GM19023 (cell line): ENCODE results near the gene COX18.

Source experiments
- ATAC-seq: cut with Tn5 transposase; IDR thresholded peaks from one replicate; pipeline ENCODE4 v1.9.1; 2021; ENCODE audit warnings: mild to moderate bottlenecking, moderate library complexity; ENCODE audit not compliant: unreplicated experiment

The COX18 gene

DNA sequence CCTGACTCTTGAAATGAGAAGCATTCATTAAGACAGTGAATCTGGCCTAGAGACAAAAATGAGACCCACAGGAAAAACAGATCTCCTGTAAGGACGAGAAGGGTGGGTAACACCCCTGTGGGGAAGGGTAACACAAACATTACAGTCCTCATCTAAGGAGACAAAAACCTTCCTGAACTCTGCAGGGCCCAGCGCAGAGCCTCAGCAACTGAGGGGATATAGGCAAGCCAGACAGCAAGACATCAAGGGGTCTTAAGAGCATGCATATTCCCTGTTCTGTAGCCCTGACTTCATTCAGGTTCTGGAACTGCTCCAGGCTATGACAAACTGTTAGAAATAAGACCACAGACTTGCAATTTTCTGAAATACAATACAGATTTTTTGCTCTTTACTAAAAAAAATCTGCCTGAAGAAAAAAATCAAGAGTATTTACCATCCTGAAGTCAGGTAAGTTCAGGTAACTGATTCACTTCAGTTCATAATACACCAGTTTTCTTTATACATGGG lies 15.5 kb downstream of the COX18 start:
- no peak for ATAC-seq

DNA sequence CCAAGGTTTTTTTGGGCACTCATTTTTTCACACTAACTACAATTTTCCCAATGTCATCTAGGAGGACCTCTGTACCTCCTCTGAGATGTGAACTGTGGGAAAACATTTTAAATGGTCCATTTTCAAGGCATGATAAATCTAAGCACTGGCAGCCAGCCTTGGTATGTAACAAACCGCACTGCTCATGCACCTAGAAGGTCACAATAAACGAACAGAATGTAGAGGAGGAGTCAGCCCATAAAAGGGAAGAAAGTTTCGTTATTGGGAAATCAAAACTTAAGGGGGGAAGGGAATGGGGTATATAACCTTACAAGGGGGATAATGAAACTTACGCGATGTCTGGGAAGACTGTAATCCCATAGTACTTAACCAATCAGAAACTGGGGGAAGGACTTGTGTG lies 16.4 kb downstream of the COX18 start:
- ATAC-seq: no peak

DNA sequence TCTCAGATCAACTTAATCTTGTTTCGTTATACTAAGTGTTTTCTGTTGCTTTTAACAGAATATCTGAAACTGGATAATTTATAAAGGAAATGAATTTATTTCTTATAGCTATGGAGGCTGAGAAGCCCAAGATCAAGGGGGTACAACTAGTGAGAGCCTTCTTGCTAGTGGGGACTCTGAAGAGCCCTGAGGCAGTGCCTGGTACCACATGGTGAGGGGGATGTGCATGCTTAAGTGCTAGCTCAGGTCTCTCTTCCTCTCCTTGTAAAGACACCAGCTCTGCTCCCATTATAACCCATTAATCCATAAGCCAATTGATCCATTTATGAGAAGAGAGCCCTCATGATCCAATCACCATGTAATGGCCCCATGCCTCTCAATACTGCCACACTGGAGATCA lies 17.9 kb downstream of the COX18 start:
- no peak for ATAC-seq

DNA sequence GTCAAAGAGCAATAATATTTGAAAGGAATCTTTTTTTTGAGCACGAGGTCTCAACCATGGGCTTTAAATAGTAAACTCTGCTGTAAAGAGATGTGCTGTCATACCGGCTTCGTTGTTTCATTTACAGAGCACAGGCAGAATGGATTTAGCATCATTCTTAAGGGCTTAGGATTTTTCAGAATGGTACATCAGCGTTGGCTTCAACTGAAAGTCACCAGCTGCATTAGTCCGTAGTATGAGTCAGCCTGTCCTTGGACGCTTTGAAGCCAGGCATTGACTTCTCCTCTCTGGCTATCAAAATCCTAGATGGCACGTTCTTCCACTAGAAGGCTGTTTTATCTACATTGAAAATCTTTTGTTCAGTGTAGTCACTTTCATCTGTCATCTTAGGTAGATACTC lies 23.6 kb downstream of the COX18 start:
- no peak for ATAC-seq

DNA sequence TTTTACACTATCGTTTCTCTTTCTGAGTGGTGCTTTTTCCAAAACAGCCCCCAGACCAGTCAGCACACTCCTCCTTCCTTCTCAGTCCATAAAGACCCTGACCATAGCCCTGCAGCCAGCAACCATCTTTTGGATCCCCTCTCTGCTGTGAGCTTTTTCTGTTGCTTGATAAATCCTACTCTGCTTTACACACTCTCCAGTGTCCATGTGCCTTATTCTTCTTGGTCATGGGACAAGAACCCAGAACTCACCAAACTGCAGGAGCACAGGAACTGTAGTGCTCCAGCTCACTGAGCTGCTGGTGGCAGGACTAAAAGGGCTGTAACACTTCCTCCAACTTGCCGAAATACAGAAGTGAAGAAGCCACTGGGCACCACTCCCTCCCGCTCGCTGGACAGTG lies 32.5 kb downstream of the COX18 start:
- no peak for ATAC-seq

DNA sequence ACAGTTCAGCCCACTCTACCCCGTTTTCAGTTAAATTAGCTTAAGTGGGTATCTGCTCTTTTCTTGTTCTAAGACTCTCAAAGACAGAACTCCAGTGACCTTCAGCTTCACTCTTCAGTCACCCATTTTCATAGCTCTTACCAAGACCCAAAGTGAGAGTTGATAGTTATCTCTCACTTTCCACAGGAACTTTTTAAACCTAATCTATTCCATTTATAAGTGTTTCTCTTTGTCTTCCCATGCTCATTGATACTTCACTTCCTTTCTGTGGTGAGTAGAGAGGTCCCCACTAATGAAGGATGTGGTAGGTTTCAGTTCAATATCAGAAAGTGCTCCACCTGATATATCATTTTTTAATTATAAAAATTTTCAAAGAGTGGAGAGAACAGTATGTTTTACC lies 33.4 kb downstream of the COX18 start:
- ATAC-seq: no peak

DNA sequence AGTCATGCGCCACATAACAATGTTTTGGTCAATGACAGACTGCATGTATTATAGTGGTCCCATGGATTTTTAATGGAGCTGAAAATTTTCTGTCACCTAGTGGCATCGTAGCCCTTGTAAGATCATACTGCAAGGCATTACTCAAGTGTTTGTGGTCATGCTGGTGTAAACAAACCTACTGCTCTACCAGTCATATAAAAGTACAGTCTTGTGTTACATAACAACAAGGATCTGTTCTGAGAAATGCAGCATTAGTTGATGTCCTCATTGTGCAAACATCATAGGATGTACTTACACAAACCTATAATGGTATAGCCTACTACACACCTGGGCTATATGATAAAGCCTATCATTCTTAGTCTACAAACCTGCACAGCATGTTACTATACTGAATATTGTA lies 34.6 kb downstream of the COX18 start:
- no peak for ATAC-seq

DNA sequence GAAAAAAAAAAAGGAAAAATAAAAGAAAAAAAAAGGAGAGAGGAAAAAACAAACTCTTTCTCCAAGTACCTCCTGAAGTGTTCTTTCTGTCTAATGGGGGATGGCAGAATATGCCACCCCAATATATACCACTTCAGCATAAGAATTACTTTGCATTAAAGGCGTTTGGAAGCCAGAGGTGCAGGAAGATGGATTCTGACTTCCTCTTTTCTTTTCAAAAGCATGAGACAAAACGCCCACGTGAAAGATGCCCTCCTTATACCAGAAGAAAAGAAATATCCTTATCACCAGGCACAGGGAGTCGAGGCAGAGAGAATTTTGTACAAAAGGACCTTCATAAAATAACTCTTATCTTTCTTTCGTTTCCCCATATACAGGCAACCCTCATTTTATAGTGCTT lies 40.9 kb downstream of the COX18 start:
- no peak for ATAC-seq

DNA sequence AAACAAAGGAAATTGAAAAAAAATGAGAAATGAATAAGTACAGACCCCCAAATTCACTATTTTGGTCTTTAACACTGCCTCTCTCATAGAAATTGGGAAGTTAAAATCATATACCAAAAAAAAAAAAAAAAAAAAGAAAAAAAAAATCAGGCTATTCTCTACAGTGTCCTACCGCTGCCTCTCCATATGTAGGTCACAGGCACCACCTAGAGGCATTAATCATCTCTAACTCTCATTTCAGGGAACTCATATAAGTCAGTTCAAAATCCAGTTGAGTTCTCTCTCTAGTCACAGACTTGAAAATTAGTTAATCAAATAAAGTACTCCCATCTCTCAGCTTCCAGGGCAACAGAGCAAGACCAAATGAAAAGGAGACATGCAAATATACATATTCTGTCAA lies 47.9 kb downstream of the COX18 start:
- no peak for ATAC-seq

DNA sequence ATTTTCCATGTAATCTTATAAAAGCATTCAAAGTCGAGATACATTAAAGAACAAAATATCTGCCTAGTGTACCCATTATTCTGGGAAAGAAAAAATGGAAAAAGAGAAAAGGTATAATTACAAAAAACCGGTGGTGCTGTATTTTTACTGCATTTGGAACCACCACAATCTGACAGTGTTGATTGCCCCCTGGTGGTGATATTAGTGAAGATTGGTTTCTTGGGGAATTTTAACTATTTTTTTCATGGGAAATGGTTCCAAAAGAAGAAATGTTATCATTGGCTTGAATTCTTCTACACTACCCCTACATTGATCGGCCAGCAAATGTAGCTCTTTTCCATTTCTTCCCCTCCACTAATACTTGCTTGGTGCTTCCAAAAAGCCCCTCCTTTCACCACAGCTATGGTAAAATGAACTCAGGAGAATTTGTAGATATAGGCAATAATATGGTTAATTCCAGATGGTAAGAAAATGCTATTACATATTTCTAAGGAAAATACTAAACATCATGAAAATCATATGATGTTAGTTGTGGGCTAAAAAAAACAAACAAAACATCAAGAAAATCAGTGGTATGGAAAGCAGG lies 50.0 kb downstream of the COX18 start:
- no peak for ATAC-seq

DNA sequence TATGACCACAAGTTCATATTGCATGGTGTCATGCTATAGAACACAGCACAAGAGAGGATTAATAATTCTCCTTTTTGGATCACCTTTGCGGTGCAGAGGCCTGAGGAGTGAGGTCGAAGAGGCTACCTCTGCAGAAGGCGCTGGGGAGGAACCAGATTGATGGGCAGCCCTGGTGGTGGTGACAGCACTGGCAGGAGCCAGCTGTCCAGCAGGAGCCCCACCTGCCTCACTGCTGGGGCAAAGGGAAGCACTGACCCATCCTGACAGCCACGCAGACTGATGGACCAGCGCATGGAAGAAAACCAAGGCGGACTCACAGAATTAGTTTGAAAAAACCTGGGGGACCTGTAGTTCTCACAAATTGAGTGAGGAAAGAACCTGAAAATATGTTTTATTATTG lies 50.9 kb downstream of the COX18 start:
- ATAC-seq: no peak

DNA sequence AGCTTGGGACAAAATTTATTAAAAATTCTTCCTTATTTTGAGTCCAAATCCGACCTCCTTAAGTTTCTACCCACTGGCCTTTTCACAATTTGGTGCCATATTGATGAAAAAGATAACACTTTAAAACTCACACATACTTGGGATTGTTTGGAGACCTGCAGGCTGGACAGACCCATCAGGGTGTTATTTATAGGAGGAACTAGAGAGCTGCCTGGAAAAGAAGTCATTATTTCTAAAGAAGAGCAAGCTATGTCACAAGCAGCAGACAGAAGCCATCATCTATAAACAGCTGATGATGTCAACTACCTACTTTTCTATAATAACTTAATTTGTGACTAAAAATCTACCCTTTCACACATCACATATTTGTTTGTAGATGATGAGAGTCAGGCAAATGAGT lies 56.2 kb downstream of the COX18 start:
- ATAC-seq: no peak

DNA sequence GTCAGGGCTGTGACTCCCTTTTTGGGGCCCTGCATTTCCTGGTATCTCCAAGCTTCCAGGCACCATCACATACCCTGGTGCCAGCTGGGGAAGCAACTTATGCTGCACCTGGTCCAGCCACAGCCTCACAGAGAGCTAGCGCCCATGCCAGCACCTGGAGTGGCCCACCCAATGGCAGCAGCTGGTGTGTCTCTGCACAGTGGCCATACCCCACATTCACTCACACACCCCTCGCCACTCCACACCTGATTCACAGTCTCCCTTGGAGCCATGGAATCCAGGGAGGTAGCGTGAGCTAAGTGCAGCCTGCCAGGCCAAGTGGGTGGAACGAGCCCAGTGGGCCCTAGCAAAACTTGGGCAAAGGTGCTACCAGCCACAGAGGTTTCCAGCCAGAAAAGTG lies 56.8 kb downstream of the COX18 start:
- no peak for ATAC-seq

DNA sequence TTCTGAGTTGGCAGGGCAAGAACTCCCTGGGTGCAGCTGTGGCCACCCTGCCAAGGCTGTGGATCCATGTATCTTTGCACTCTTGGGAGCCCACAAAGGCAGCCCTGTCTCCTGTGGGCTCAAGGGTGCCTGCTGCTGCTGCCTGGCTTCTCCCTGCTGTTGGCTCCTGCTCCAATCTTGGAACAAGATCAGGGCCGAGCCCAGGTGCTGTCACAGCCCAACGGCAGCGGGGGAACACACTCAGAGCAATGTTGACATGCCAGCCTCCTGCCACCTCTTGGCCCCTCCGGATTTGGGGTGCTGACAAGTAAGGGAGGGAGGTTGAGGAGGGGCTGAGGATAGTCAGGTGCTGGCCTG lies 57.9 kb downstream of the COX18 start:
- ATAC-seq: no peak

DNA sequence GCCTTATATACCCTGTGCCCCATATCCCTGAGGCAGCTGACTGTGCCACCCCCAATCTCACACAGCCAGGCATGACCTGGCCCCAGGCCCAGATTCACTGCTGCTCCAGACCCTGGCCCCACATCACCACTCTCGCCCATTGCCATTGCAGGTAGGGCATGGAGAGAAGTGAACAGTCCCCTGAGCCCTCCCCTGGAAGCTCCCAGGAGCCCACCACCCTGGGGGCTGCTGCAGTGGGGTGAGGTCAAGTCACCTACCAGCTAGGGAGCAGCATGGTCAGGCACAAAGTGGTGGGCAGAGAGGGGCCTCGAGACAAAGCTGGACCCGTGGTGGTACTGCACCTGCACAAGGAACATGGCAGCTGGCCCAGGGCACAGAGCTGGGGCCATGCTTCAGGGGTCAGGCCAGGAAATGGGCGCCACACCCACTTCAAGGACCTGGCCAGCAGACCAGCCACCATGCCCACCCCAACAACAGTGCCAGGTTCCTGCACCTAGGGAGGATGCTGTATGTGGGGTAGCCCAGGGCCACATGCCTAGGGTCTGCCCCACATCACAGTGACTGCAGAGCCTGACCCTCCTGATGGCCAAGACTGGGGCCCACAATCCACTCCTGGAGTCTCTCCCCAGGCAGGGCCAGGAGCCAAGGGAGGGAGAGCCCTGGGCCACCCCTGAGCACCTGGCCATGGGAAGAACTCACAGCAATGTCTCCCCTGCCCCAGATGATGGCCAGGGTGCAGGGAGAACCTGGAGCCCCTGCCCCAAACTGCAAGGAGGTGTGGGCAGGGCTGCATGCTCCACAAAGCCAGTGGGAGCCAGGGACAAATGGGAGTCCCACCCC lies 58.5 kb downstream of the COX18 start:
- no peak for ATAC-seq

DNA sequence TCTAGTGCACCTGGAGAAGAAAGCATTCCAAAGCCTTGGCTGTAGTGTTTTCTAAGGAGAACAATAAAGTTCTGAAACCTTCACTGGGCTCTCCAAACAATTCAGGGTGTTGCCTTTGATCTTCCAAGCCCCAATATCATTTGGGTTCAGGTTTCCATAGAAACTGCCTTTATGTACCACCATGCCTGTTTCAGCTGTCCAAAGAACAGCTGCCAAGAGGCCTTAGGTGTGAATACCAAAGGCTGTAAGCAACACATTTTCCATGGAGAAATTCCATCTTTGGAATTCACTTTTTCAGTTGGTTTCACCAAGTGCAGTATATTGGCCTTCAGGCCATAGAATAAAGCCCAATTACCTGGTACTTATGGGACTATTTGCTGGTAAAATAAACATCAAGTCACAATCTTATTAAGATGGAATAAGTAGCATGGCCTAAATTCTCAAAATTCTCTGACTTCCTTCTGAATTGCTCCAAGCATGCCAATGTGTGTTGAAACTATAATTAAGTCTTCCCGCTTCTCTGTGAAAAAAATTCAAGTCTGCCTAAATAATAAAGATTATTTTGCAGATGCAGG lies 61.9 kb downstream of the COX18 start:
- ATAC-seq: no peak

DNA sequence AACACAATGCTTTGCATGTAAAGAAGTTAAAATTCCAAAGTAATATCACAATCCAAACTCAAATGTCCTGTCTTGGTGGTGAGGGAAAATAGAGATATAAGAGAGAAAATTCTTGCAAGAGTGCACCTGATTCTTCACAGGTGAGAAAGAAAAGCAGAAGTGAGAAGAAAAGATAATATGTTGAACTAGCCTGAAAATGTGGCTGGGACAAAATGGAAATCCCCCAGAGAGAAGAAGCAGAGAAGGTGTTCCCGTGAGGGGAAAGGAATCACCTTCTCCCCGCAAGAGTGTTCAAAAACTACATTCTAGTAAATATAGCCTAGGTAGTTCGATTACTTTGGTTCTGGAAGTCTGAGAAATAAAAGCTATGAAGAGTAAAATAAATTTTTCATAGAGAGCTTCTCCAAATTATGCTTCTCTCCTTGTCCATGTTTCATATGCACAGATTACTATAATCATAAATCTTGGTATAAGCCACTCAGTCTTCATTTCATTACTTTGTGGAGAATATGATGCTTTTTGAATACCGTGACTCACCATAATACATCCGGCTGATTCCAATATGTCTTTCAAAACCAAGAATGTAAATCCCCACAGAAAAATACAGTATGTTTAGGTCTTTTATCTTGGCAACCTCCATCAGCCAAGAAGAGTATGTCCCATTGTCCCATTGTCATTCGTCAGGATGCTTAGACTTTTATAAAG lies 63.1 kb downstream of the COX18 start:
- ATAC-seq: peak; percentile 69

DNA sequence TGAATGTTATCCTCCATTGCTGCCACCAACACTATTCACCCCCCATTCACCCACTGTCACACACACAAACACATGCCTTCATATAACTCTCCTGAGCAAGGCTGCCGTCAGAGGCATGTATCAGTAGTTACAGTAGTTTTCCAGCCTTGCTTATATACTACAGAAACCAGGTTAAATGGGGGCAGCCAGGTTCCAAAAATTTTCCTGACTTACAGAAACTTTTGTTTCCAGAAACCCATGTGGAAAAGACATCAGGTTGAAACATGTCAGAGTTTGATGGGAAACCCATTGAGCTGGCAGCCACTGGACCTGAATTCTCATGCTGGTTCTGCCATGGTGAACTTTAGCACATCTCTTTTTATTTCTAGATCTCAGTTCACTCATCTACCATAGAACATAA lies 64.0 kb downstream of the COX18 start:
- no peak for ATAC-seq
